OCI-LY7 (cell line): ENCODE results near the gene BAG5. TPM values are rescaled to one million over a fixed set of nuclear protein-coding genes. Genes with fewer than 3 reads are reported as not detected.

Experiments
- BruUV-seq: library from RNA; stranded (reverse); fragments of 400-500 nt; replicated peaks from 2 replicates; lab custom pipeline; 2021; lab: Mats Ljungman, UMichigan
- CTCF ChIA-PET: fragments of 300-600 bp; sonication (Branson Sonifier 250); formaldehyde crosslinking; loops from one replicate; lab custom pipeline; 2022; ENCODE audit warnings: antibody characterized with exemption; ENCODE audit not compliant: unreplicated experiment; lab: Charles Lee
- POLR2A ChIA-PET: fragments of 300-600 bp; sonication (Branson Sonifier 250); formaldehyde crosslinking; loops from one replicate; lab custom pipeline; 2022; ENCODE audit warnings: antibody characterized with exemption; lab: Charles Lee
- DNase-seq: peaks from one replicate; pipeline ENCODE4 v3.0.0-alpha.2; 2015; ENCODE audit warnings: low spot score
- H2AFZ ChIP-seq: fragments of 200-600 bp; sonication (generic), shearing (Covaris generic); 2 replicates; pipeline ENCODE4 v1.6.1; 2014; ENCODE audit warnings: mild to moderate bottlenecking, antibody characterized with exemption, low read length, moderate library complexity
- H3K27ac ChIP-seq: fragments of 200-600 bp; sonication (generic); 2 replicates; pipeline ENCODE4 v1.5.1; 2014; ENCODE audit warnings: mixed run types, low read depth, mild to moderate bottlenecking, moderate library complexity, low read length, inconsistent platforms; ENCODE audit not compliant: poor library complexity, severe bottlenecking
- H3K36me3 ChIP-seq: fragments of 200-600 bp; sonication (generic); 2 replicates; pipeline ENCODE4 v1.6.1; 2014; ENCODE audit warnings: mild to moderate bottlenecking, antibody characterized with exemption, low read length, moderate library complexity, mixed read lengths; ENCODE audit not compliant: insufficient read depth
- H3K4me1 ChIP-seq: fragments of 200-600 bp; sonication (generic); 2 replicates; pipeline ENCODE4 v1.5.1; 2014; ENCODE audit warnings: mild to moderate bottlenecking, low read length; ENCODE audit not compliant: insufficient read depth, poor library complexity, severe bottlenecking
- H3K4me2 ChIP-seq: fragments of 200-600 bp; sonication (generic); 2 replicates; pipeline ENCODE4 v1.6.1; 2014; ENCODE audit warnings: mild to moderate bottlenecking, low read length
- H3K4me3 ChIP-seq: fragments of 200-600 bp; sonication (generic); 2 replicates; pipeline ENCODE4 v1.5.1; 2014; ENCODE audit warnings: mild to moderate bottlenecking, low read depth, low read length; ENCODE audit not compliant: poor library complexity, severe bottlenecking
- H3K79me2 ChIP-seq: fragments of 200-600 bp; sonication (generic); 2 replicates; pipeline ENCODE4 v1.6.1; 2016; ENCODE audit warnings: low read depth, mild to moderate bottlenecking, low read length, moderate library complexity, mixed read lengths; ENCODE audit not compliant: insufficient read depth
- H3K9me2 ChIP-seq: fragments of 200-600 bp; sonication (generic); 2 replicates; pipeline ENCODE4 v1.6.1; 2016; ENCODE audit warnings: mild to moderate bottlenecking, low read length, mixed read lengths; ENCODE audit not compliant: insufficient read depth
- H3K9me3 ChIP-seq: fragments of 200-600 bp; sonication (generic); 2 replicates; pipeline ENCODE4 v1.6.1; 2014; ENCODE audit warnings: mild to moderate bottlenecking, mixed run types, low read length, mixed read lengths
- H4K20me1 ChIP-seq: fragments of 200-600 bp; sonication (generic); 2 replicates; pipeline ENCODE4 v1.6.1; 2014; ENCODE audit warnings: mild to moderate bottlenecking, antibody characterized with exemption, low read length, moderate library complexity, mixed read lengths; ENCODE audit not compliant: insufficient read depth
- EZH2phosphoT487 ChIP-seq: fragments of 200-600 bp; sonication (generic); IDR thresholded peaks from 2 replicates; pipeline ENCODE4 v1.6.1; 2018; ENCODE audit warnings: low read depth, borderline replicate concordance, mild to moderate bottlenecking, mixed run types, antibody characterized with exemption, low read length, moderate library complexity, mixed read lengths
- intact Hi-C: fragments of 100-400 bp; cut with micrococcal nuclease; formaldehyde crosslinking; loops from one replicate; pipeline ENCODE4 v1.10.0; 2022; ENCODE audit not compliant: unreplicated experiment
- total RNA-seq, 2 experiments: library from RNA; depleted of rRNA in 1 of 2; stranded (reverse); fragments of >200 nt in 1 of 2; shearing (Covaris generic) in 1 of 2; gene quantifications; 2 replicates each; pipeline ENCODE4 v1.2.3, GENCODE V29; 2014 to 2022
- TF ChIP-seq, protein P1 (sequence below): fragments of 200-600 bp; sonication (generic); conservative IDR thresholded peaks from 2 replicates; pipeline ENCODE4 v1.5.1; 2014; ENCODE audit warnings: mild to moderate bottlenecking, antibody characterized with exemption, low read length, moderate library complexity, mixed read lengths

BAG5 gene
- total RNA-seq, 2 experiments from 2014 or later = 29.2 to 38.7 TPM

DNA sequence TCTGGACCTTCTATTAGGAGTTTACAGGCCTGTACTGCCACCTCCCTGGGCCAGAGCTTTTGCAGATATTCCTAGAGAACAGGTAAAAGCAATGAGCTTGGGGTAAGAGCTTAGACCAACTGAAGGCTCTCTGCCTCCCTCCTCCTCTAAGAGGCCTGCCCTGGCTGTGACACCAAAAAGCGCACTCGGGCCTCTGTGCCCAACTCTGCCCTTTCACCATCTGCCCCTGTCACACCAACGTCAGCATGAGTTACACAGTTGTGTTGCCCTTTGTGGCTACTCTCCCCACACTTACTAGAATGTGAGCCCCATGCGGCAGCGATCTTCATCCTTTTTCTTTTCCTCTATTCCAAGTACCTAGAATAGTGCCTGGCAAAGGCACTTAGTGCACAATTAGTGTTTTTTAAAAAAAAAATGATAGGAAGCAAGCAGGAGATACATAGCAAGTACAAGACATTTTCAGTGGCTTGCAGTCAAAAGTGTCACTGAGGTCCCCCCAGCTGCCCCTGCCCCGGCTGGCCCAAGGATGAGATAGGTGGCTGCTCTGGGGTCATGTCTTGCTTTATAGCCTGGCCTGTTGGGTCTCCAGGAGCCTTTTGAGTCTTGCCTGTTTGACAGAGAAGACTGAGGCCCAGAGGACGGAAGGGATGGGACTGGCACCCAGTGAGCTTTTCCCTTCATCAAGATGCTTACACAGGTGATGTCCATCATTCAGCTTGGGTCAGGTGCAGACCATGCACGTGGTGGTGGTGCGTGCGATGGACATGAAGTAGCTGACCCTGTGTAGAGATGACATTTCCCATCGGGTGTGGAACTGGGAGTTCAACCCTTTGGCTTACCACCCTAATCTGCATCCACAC, 52.4 kb downstream of the BAG5 start:
- Histone ChIP-seq H3K4me3 (no peak overlapping the region), H3K36me3 (peaks cover 20% of the 10 kb centered on the region; the same call in 1 of the 2 replicates), H3K4me2 (no peak overlapping the region), H3K79me2 (no peaks in the 10 kb centered on the region), H3K9me2 (no peaks in the 10 kb centered on the region), H2AFZ (no peak overlapping the region), H3K27ac (no peak overlapping the region), H3K9me3 (no peaks in the 10 kb centered on the region), H4K20me1 (no peaks in the 10 kb centered on the region), H3K4me1 (no peaks in the 10 kb centered on the region)
- DNase-seq = no peak
- POLR2A ChIA-PET = no interaction called here
- no TSS peak for BruUV-seq
- CTCF ChIA-PET = no interaction called here
- TF ChIP-seq, protein P1, sequence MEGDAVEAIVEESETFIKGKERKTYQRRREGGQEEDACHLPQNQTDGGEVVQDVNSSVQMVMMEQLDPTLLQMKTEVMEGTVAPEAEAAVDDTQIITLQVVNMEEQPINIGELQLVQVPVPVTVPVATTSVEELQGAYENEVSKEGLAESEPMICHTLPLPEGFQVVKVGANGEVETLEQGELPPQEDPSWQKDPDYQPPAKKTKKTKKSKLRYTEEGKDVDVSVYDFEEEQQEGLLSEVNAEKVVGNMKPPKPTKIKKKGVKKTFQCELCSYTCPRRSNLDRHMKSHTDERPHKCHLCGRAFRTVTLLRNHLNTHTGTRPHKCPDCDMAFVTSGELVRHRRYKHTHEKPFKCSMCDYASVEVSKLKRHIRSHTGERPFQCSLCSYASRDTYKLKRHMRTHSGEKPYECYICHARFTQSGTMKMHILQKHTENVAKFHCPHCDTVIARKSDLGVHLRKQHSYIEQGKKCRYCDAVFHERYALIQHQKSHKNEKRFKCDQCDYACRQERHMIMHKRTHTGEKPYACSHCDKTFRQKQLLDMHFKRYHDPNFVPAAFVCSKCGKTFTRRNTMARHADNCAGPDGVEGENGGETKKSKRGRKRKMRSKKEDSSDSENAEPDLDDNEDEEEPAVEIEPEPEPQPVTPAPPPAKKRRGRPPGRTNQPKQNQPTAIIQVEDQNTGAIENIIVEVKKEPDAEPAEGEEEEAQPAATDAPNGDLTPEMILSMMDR = no peak
- no peak for TF ChIP-seq EZH2phosphoT487
- intact Hi-C loops = no loop called here

DNA sequence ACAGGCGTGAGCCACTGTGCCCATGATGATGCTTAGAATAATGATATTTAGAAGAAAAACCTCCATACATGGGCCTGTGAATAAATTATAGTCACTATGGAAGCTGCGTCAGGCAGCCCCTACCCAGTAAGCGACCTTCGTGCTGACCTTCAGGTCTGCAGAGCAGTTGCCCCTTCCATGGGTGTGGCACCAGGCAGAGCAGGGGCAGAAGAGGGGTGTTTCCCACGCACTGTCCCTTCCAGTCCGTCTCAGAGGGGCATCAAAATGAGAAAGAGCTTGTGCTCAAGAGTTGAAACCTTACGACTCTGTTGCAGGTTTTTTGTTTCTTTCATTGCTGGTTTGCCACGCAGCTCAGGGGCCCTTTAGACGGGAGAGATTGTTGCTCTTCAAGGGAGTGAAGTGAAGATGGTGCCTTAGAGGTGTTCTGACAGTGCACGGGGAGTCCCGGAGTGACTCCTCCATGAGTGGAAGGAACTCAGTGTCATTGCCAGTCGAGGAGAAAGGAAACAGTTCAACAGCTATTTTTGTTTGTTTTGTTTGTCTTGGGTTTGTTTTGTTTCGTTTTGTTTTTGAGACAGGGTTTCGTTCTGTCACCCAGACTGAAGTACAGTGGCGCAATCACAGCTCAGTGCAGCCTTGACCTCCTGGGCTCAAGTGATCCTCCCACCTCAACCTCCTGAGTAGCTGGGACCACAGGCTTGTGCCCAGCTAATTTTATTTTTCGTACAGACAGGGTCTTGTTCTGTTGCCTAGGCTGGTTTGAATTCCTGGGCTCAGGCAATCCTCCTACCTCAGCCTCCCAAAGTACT, 53.7 kb downstream of the BAG5 start:
- Histone ChIP-seq H4K20me1 (no peaks in the 10 kb centered on the region), H3K4me1 (no peaks in the 10 kb centered on the region), H3K9me3 (no peaks in the 10 kb centered on the region), H3K9me2 (no peaks in the 10 kb centered on the region), H3K4me2 (no peak overlapping the region), H3K79me2 (no peaks in the 10 kb centered on the region), H3K4me3 (no peak overlapping the region), H3K36me3 (peaks cover 30% of the 10 kb centered on the region), H3K27ac (no peak overlapping the region), H2AFZ (no peak overlapping the region)
- TF ChIP-seq EZH2phosphoT487 = no peak
- TF ChIP-seq, protein P1 = no peak
- intact Hi-C loops = no loop called here
- no TSS peak for BruUV-seq
- ChIA-PET CTCF (no interaction called here), POLR2A (no interaction called here)
- no peak for DNase-seq
